HG02610 (cell line): ENCODE data around the gene RPL23.

ENCODE experiments used
- ATAC-seq: cut with Tn5 transposase; IDR thresholded peaks from one replicate; pipeline ENCODE4 v1.9.1; 2021; ENCODE audit warnings: mild to moderate bottlenecking, moderate library complexity; ENCODE audit not compliant: unreplicated experiment

Gene RPL23

GRCh38 chr17:38885044-38885727, 31.7 kb upstream of the RPL23 start:
- no peak for ATAC-seq

- ATAC-seq: no peak
Measured at GRCh38 chr17:38883592-38884526, 30.3 kb upstream of the RPL23 start.

- no peak for ATAC-seq
Measured at GRCh38 chr17:38882870-38883269, 29.3 kb upstream of the RPL23 start.

DNA sequence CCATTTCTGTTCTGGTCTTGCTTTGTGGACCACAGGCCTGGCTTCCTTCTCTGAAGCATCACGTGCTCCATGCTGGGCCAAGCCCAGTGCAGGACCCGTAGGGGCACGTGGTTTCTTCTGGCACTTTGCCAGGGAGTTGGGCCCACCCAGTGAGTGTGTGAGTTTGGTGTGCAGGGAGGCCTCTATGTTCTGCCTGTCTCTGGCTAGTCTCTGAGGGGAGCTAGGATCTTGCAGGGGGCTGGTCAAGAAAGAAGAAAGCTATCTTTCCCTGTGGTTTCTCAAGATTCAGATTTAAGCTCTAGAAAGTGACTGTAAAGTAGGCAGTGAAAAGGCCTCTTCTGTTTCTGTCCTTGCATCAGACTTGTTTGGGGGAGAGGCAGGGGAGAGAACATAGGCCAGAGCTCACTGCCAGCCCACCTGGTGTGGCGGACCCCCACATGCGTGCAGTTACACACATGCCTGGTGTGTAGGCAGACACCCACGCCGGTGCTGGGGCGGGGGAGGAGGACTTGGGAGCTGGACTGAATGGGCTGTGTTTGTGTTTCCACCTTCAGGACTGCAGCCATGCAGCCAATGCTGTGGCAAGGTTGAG, 28.2 kb upstream of the RPL23 start:
- ATAC-seq: no peak

DNA sequence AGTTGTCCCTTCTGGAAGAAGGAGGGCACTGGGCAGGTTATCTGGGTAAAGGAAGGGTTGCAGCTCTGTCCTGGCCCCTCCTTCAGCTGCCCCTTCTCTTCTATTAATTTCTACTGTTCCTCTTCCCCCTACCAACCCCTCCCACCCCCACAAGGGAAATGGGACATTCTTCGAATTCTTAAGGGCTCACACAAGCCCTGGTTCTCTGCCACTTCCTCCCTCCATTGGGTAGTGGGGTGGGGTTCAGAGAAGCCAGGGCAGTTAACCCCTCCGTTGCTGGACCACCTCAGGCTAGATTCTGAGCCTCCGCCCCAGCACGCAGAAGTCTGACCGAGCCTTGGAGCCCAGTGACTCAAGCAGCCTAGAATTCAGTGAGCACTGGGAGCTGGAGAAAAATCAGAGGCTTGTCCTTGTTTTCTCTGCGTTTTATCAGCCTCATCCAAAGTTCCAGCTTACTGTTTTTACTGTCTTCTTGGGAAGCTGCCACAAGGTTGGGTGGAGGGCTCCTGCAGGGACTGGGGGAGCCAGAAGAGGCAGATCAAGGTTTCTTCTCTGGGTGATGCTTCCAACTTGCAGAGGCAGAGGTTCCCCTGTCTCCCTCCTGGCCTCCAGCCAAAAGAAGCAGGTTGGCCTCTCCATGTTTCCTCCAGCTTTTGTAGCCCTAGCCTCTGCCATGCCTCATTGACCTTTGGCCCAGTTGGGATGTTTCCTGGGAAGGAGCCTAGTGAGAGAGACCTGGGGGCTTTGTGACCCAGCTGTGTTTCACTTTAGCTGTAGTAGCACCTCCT, 26.6 kb upstream of the RPL23 start:
- ATAC-seq: no peak

DNA sequence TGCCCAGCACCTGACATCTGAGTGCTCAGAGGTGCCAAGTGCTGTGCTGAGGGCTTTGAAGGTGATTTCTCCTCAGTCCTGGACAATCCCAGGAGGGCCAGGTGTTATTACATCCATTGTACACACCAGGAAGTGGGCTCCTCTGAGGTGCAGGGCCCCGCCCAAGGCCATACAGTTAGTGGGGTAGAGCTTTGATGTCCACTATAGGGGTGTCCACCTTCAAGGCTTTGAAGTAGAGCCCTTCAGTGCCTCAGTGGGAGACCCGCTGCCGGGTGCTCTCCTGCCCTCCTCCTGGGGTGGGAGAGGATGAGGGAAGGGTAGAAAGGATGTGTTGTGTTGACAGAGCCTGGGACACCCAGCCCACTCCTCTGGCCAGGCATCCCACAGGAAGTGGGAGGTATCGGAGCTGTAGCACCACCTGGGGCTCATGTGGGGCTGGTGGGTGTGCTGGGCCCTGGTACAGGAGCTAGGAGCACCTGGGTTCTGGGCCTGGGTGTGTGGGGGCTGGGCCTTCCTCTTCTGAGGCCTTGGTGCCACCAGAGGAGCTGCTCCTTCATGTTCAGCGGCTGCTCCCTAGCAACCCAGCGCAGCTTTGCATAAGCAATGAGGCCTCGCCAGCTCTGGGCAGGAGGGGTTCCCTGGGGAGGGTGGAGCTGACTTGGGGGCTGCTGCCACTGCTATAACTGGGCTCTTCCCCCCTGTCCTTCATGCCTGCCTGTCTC, 23.8 kb upstream of the RPL23 start:
- no peak for ATAC-seq

DNA sequence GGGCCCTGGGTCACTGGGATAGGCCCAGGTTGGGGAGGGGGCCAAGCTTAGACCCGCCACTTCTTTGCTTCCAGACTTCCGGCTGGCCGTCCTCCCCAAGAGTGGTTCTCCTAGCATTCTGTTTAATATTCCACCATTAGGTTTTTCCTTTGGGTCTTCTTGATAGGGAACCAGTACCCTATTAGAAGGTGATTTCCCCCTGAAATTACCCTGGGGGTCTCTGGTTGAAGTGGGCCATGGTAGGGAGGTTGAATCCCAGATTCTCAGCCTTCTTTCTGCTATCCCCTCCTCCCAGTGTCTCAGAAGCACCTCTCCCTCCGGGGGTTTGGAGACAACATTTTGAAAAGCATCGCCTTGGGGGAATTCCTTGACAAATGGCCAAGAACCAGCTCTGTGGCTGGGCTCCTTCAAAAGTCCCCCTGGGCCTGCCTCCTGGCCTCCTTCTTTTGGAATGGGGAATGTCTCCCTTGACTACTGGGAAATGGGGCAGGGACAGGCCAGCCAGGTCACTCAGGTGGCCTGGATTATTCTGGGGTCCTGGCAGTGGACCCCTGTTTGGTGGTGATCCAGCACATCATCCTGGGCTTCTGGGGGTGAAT, 22.1 kb upstream of the RPL23 start:
- no peak for ATAC-seq

DNA sequence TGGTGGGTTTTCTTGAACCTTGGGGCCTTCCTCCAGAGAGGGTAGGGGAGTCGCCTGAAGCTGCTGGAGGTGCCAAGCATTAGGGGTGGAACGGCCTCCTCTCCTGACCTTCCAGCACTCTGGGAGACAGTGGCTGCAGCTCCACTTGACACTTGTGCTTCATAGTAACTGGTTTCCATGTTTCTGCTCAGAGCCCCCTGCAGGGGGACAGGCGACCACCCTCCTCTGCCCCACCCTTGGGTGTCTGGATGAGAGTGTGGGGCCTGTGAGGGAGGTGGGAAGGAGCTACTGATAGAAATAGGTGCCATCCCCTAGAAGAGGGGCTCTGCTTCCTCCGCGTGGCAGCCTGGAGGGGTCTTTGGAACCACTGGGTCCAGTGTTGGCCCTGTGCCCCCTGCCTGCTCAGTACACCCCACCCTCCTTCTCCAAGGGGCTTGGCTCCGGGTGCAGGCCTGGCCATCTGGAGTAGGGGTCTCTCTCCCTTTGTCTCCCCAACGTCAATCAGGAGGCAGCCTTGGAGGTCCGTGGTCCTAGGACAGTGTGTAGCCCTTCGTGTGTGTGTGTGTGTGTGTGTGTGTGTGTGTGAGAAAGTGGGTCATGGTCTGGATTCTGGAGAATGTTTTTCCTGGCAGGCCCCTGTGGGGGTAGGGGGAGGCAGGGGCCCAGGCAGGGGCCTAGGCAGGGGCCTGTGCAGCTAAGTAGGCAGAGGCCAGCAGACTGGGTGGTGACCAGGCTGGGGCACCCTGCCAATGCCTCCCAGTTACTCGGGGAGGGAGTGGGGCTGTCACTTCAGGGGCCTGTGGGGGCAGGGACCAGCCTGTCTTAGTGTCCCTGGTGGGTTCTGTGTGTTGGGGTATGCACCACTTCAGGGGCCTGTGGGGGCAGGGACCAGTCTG, 21.2 kb upstream of the RPL23 start:
- ATAC-seq: no peak

GRCh38 chr17:38873640-38874380, 20.3 kb upstream of the RPL23 start:
- ATAC-seq: no peak

DNA sequence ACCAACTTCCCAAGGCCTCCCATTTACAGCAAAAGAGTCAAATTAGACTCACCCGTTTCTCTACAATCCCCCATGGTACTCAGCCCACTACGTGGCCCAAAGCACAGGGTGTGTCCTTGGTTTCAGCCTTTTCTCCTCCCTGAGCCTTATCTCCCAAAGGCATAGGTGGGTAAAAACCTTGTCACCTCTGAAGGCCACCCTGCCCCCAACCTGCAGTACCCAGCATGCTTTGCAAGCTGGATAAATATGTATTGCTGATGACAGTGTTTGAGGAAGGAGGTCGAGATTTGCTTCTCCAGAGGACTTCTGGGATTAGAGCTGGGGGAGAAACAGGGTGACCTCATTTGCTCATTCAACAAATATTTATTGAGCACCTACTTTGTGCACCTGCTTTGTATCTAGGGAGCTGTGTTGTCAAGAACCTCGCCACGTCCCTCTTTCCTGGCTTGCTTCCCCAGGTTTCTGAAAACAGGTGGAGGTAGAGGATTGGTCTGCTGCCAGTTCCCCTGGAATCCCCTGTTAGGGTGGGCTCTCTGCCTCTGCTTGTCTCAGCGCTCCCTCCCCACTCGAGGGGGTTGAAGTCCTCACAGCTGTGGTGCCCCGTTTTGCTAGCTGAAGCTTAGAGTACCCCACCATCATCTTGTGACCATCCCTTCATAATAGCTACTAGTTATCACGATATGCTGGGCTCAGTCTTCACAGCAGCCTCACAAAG, 19.3 kb upstream of the RPL23 start:
- ATAC-seq: no peak

DNA sequence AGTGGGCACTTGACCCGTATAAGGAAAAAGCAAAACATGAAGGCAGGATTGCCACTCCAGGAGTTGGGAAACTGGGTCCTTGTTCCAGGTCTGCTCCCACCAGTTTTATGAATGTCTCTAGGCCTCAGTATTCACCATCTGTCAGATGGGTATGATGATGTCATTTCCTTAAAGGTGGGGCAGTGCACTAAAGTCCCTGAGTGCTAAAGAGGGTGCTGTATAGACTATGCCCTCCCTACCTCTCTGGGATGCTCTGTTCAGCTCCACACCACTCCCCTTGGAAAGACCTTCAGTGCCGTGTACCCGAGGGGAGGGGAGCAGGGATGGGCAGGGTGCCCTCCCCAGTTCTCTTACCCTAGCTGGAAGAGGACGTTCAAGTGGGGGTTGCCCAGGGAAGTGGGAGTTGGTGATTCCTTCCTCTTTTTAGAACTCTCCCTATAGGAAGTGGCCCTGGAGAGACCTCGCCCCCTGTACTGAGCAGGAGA, 18.5 kb upstream of the RPL23 start:
- no peak for ATAC-seq

DNA sequence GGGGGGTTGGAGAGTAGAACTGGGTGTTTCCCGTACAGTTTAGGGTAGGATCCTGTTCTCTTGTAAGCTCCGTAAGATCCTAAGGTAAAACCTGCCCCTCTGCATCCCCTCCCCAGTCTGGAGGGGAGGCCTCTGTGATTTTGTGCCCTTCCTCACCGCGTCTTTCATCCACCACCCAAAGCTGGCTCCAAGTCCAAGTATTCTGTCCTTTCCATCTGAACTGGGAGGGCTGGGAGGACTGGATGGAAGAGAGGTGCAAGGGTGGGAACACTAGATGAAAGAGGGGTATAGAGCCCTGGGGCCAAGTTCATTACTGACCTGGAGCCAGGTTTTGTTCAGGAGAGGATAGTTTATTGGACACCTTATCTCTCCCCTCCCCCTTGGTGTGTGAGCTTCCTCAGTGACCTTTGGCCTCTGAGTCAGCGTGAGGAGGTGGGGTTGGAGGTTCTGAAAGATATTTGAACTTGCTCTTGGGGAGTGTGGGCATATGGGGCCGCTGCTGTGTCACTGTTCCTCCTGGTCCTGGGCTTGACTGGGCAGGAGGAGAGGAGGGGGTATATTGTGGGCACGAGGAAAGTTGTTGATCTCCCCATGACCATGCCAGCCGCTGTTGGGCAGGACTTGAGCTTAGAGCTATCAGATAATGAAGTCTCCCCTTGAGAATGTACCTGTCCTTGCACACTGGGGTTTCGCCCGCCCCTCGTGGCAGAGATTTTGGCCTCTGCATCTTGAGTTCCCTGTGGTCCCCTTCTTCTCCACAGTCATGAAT, 17.9 kb upstream of the RPL23 start:
- ATAC-seq: no peak

- ATAC-seq: no peak
Measured at GRCh38 chr17:38870259-38871165, 17.0 kb upstream of the RPL23 start.

GRCh38 chr17:38869526-38870258, 16.2 kb upstream of the RPL23 start, which contains the start of gene LASP1:
LASP1 (plus strand) TSS chr17:38870058; CDS start chr17:38870190, 132 bp downstream.
- peak; percentile 33 for ATAC-seq
